ENCODE data around the gene TBCD.

Gene TBCD

DNA sequence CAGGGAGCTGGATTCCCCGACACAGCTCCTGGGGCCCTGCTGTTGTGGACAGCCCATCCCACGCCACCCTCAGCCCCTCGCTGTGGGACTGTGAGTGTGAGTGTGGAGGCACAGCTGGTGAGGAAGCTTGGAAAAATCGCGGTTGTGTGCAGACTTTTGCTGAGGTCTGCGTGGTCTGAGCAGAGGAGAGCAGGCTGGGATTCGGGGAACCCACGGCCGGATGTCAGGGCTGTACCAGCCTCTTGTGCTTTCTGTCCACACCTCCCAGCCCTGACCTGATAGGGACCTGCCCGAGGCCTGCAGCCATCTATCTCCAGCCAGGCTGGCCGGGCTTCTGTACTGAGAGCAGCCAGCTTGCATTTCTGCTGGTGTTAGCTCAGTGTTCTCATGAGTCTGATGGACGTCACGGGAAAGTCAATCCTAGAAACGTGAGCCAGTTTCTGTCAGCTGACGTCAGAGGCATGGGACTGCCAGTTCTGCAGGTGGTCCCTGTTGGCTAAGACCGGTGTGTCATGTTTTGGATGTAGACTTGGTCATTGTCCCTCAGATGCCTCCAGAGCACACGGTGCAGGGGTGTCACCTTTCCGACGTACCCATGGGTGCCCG lies 160.7 kb downstream of the TBCD start:
- Histone ChIP-seq H3K27ac (peak overlapping the region in 1 of 2 donors; percentile 22), H3K4me3 (no peak overlapping the region)
- TF ChIP-seq, protein P1, sequence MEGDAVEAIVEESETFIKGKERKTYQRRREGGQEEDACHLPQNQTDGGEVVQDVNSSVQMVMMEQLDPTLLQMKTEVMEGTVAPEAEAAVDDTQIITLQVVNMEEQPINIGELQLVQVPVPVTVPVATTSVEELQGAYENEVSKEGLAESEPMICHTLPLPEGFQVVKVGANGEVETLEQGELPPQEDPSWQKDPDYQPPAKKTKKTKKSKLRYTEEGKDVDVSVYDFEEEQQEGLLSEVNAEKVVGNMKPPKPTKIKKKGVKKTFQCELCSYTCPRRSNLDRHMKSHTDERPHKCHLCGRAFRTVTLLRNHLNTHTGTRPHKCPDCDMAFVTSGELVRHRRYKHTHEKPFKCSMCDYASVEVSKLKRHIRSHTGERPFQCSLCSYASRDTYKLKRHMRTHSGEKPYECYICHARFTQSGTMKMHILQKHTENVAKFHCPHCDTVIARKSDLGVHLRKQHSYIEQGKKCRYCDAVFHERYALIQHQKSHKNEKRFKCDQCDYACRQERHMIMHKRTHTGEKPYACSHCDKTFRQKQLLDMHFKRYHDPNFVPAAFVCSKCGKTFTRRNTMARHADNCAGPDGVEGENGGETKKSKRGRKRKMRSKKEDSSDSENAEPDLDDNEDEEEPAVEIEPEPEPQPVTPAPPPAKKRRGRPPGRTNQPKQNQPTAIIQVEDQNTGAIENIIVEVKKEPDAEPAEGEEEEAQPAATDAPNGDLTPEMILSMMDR (IDR thresholded peaks at IDR 0.05): no peak
- DNase-seq (ENCODE audit: low spot score): no peak

DNA sequence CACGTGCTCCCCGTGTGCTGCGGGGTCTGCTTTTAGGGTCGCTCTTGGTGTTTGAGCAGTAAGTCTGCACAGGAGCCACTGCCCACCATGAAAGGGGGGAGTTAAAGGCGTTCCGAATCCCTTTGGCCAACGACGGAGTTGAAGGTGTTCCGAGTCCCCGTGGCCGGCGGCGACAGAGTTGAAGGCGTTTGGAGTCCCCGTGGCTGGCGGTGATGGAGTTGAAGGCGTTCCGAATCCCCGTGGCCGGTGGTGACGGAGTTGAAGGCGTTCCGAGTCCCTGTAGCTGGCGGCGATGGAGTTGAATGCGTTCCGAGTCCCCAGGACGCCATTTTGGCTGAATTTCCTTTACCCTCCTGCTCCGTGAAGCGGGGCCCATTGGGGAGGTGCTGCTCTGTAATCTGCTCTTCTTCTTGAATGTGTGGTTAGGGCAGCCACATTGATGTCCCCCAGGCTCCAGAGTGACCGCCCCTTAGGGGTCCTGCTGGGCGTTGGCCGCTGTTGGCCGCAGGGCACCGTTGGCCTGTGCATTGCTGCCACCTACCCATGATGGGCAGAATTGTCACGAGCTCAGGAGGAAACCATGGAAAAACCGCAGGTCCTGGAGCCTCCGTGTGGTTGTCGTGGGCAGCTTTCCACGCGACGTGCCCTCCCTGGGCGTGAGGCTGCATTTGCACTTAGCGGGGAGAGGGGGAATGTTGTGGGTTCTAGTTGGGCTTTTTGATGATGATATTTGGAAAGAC lies 161.6 kb downstream of the TBCD start:
- H3K27ac ChIP-seq: no peak overlapping the region
- TF ChIP-seq, protein P1 (IDR thresholded peaks at IDR 0.05): no peak
- no peak for DNase-seq (ENCODE audit: low spot score)
- H3K4me3 ChIP-seq: no peak overlapping the region

DNA sequence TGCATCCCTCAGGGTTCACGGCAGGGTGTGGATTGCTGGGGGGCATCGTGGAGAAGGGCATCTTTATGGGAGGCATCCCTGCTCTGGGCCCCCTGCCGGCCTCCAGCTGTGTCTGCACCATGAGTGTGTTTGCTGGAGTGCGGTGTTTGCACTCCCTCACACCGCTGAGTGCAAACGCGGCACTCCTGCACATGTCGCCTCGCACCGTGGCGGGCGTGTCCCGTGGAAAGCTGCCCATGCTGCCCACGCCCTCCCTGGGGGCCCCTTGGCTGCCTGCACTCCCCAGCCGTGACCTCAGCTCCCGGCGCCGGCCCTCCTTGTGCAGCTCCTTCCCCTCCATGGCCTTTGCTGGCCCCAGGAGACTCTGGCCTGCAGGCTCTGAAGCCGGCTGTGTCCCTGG lies 162.5 kb downstream of the TBCD start:
- Histone ChIP-seq H3K4me3 (no peak overlapping the region), H3K27ac (no peak overlapping the region)
- DNase-seq (ENCODE audit: low spot score): no peak
- TF ChIP-seq, protein P1 (IDR thresholded peaks at IDR 0.05): no peak

DNA sequence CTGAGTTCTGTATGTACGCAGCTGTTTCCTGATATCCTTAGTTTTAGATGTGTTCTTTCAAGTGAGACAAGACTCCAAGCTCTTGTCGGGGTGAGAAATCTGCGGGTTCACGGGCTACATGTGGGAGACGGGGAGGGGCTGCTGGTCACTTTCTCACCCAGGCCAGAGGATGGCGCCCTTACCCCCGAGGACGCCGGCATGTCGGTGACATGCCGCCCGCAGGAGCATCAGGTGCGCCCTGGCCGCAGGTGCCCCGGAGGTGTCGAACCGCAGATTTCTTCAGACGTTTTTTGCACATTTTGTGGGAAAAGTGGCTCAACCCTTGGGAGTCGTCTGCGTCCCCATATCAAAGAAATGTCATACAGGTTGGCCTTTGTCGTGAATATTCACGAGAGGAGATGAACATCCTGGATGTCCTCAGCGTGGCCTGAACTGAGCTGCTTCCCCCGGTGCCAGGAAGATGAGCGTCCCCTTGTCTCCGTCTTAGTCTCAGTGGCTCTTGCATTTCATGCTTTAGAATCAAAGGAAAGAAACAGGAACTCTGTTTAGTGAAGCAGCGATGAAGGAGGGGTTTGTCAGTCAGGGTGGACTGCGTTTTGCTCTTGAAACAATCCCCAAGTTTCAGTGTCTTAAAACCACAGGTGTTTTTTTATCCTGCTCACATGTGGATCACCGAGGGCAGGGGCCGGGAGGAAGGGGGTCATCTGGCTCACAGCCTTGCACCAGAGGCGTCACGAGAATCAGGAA lies 163.3 kb downstream of the TBCD start:
- no peak overlapping the region for H3K27ac ChIP-seq
- no peak for DNase-seq (ENCODE audit: low spot score)
- TF ChIP-seq, protein P1 (IDR thresholded peaks at IDR 0.05): no peak
- no peak overlapping the region for H3K4me3 ChIP-seq

DNA sequence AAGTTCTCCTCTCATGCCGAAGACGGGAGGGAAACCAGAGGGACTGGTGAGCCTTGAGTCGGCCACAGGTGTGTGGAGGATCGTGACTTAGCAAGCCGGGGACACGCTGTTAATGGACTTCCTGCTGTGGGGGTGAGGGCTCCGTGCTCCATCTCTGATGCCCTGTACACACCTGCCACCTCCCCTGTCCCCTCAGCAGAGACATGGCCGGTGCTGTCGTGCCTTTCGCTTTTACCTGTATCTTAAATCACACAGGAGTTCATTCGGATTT lies 163.8 kb downstream of the TBCD start:
- H3K4me3 ChIP-seq: no peak overlapping the region
- H3K27ac ChIP-seq: no peak overlapping the region
- DNase-seq (ENCODE audit: low spot score): no peak
- TF ChIP-seq, protein P1 (IDR thresholded peaks at IDR 0.05): no peak

DNA sequence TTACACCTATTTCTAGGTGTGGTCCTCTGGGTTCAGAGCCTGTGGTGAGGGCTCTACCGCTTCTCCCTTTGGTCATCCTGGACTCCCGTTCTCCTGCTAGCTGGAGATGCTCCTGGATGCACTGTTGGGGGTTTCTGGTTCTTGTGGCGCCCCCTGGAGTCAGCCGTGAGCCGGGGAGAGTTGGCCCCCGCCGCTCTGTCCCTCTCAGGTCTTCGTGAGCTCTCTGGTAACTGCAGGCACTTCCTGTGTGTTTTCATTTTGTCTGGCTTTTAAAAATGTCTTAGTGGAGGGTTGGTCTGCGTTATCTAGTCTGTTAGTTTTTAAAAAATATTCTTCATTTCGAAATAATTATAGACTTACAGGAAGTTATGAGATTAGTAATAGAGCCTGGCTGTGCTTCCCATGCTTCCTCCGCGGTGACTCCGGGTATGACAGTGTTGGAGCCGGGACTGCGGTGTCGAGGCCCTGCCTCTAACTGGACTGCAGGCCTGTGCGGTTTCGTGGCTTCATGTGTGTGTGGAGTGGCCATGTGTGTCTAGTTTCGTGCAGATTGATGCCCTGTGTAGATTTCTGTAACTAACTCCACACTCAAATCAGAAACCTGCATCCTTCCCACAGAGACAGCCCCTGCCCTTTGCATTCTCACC lies 166.0 kb downstream of the TBCD start:
- H3K27ac ChIP-seq: no peak overlapping the region
- no peak for DNase-seq (ENCODE audit: low spot score)
- no peak overlapping the region for H3K4me3 ChIP-seq
- TF ChIP-seq, protein P1 (IDR thresholded peaks at IDR 0.05): no peak
